PC-9 (cell line): Measurements from ENCODE around the gene SLC25A45.

Experiments
- CTCF ChIP-seq: fragments of 200-600 bp; sonication (generic); conservative IDR thresholded peaks from 2 replicates; pipeline ENCODE4 v1.6.1; 2017; ENCODE audit warnings: mixed run types, antibody characterized with exemption, mild to moderate bottlenecking, moderate library complexity
- EZH2 ChIP-seq: fragments of 200-600 bp; sonication (generic); IDR thresholded peaks from 2 replicates; pipeline ENCODE4 v1.8.0; 2017; ENCODE audit warnings: antibody characterized with exemption, low read depth

- no peak for TF ChIP-seq CTCF
- no peak for TF ChIP-seq EZH2
These were observed 440 bp upstream of the SLC25A45 start for GRCh38 chr11:65382804-65383368.
